ENCODE measurements around the gene CLSTN1. TPM values are rescaled to one million over a fixed set of nuclear protein-coding genes. Genes with fewer than 3 reads are reported as not detected.

Gene CLSTN1
- total RNA-seq, 1 experiment from 2014 or later = 106 TPM

GRCh38 chr1:9723068-9723805 lies 100.5 kb downstream of the CLSTN1 start:
- no peak overlapping the region for H3K4me3 Mint-ChIP-seq (ENCODE audit: unreplicated experiment)
- no TSS peak for BruUV-seq (replicated peaks)

GRCh38 chr1:9722378-9722749 lies 101.4 kb downstream of the CLSTN1 start:
- Mint-ChIP-seq H3K4me1 (ENCODE audit: insufficient read depth, unreplicated experiment) (peaks cover 6% of the 10 kb centered on the region), H3K9me3 (ENCODE audit: unreplicated experiment) (no peaks in the 10 kb centered on the region), H3K27me3 (ENCODE audit: insufficient read depth, unreplicated experiment) (no peaks in the 10 kb centered on the region), H3K27ac (ENCODE audit: low read depth, unreplicated experiment) (no peak overlapping the region), H3K36me3 (ENCODE audit: insufficient read depth, unreplicated experiment) (peaks cover 16% of the 10 kb centered on the region), H3K4me3 (ENCODE audit: unreplicated experiment) (no peak overlapping the region)
- POLR2A ChIA-PET = interaction anchor here (0.5 kb wide), 1 partner anchor 22 kb away, joined by 3 read pairs; no protein-coding TSS in a partner anchor
- no peak for TF ChIP-seq CTCF (IDR thresholded peaks at IDR 0.05; ENCODE audit: unreplicated experiment)
- intact Hi-C loops (cut with micrococcal nuclease) = no loop called here
- CTCF ChIA-PET = interaction anchor here (0.7 to 1.8 kb wide), 3 partner anchors 56 to 95 kb away, joined by 3 to 7 read pairs (median 4); no protein-coding TSS in a partner anchor
- no TSS peak for BruUV-seq (replicated peaks)
- no peak for DNase-seq (ENCODE audit: unreplicated experiment)

More at GRCh38 chr1:9723068-9723805, 100.5 kb downstream of the CLSTN1 start:
- intact Hi-C loops (cut with micrococcal nuclease) = no loop called here
- no peak overlapping the region for H3K27ac Mint-ChIP-seq (ENCODE audit: low read depth, unreplicated experiment)
- TF ChIP-seq CTCF (IDR thresholded peaks at IDR 0.05; ENCODE audit: unreplicated experiment) = no peak
- H3K4me1 Mint-ChIP-seq (ENCODE audit: insufficient read depth, unreplicated experiment) = peaks cover 6% of the 10 kb centered on the region
- peaks cover 23% of the 10 kb centered on the region for H3K36me3 Mint-ChIP-seq (ENCODE audit: insufficient read depth, unreplicated experiment)
- CTCF ChIA-PET = interaction anchor here (1.0 kb wide), 1 partner anchor 12 kb away, joined by 3 read pairs; no protein-coding TSS in a partner anchor
- no peaks in the 10 kb centered on the region for H3K27me3 Mint-ChIP-seq (ENCODE audit: insufficient read depth, unreplicated experiment)
- no peak for DNase-seq (ENCODE audit: unreplicated experiment)
- H3K9me3 Mint-ChIP-seq (ENCODE audit: unreplicated experiment) = no peaks in the 10 kb centered on the region
- POLR2A ChIA-PET = no interaction called here

GRCh38 chr1:9721606-9722377 lies 102.0 kb downstream of the CLSTN1 start:
- no TSS peak for BruUV-seq (replicated peaks)
- CTCF ChIA-PET = interaction anchor here (0.5 to 2.4 kb wide), 10 partner anchors 12 to 168 kb away, joined by 3 to 9 read pairs (median 4); partner anchors contain the start of gene TMEM201
- DNase-seq (ENCODE audit: unreplicated experiment) = peak; percentile 30
- no peaks in the 10 kb centered on the region for H3K9me3 Mint-ChIP-seq (ENCODE audit: unreplicated experiment)
- peak; percentile 46 for TF ChIP-seq CTCF (IDR thresholded peaks at IDR 0.05; ENCODE audit: unreplicated experiment)
- POLR2A ChIA-PET = interaction anchor here (0.5 kb wide), 1 partner anchor 23 kb away, joined by 3 read pairs; no protein-coding TSS in a partner anchor
- H3K27me3 Mint-ChIP-seq (ENCODE audit: insufficient read depth, unreplicated experiment) = no peaks in the 10 kb centered on the region
- no peak overlapping the region for H3K4me3 Mint-ChIP-seq (ENCODE audit: unreplicated experiment)
- H3K27ac Mint-ChIP-seq (ENCODE audit: low read depth, unreplicated experiment) = no peak overlapping the region
- intact Hi-C loops (cut with micrococcal nuclease) = no loop called here
- peaks cover 6% of the 10 kb centered on the region for H3K4me1 Mint-ChIP-seq (ENCODE audit: insufficient read depth, unreplicated experiment)
- H3K36me3 Mint-ChIP-seq (ENCODE audit: insufficient read depth, unreplicated experiment) = peaks cover 10% of the 10 kb centered on the region

Data from MCF 10A (cell line).